K562 (cell line): ENCODE results near the gene SP2. TPM values are rescaled to one million over a fixed set of nuclear protein-coding genes. Genes with fewer than 3 reads are reported as not detected.

Experiments
- ARID2 ChIP-seq: fragments of 450-650 bp; IDR thresholded peaks from 2 replicates; pipeline ENCODE4 v1.6.1; 2017; ENCODE audit warnings: antibody characterized with exemption, mild to moderate bottlenecking
- CHD1 ChIP-seq: fragments of 200-600 bp; sonication (generic); IDR thresholded peaks from one replicate; pipeline ENCODE4 v1.6.1; 2012; ENCODE audit warnings: mild to moderate bottlenecking, moderate library complexity, low read length, inconsistent platforms
- DEAF1 ChIP-seq: fragments of 450-650 bp; formaldehyde crosslinking; IDR thresholded peaks from 2 replicates; pipeline ENCODE4 v1.4.0; 2020; ENCODE audit warnings: mild to moderate bottlenecking, moderate library complexity
- E2F5 ChIP-seq: sonication (generic); formaldehyde crosslinking; IDR thresholded peaks from 2 replicates; pipeline ENCODE4 v1.8.0; 2022; ENCODE audit warnings: mild to moderate bottlenecking, missing genetic modification reagents
- EGR1 ChIP-seq: fragments of 450-650 bp; conservative IDR thresholded peaks from 2 replicates; pipeline ENCODE4 v1.6.1; 2017; ENCODE audit warnings: mild to moderate bottlenecking
- EHMT2 ChIP-seq: fragments of 450-650 bp; IDR thresholded peaks from 2 replicates; pipeline ENCODE4 v1.6.1; 2018; ENCODE audit warnings: antibody characterized with exemption
- ELF4 ChIP-seq: fragments of 450-650 bp; formaldehyde crosslinking; IDR thresholded peaks from 2 replicates; pipeline ENCODE4 v1.4.0; 2022; ENCODE audit warnings: missing genetic modification characterization
- ETS1 ChIP-seq: conservative IDR thresholded peaks from 2 replicates; pipeline ENCODE4 v1.6.1; 2011; ENCODE audit warnings: low read depth, mild to moderate bottlenecking, low read length; ENCODE audit not compliant: control insufficient read depth
- MAFK ChIP-seq: IDR thresholded peaks from 2 replicates; pipeline ENCODE4 v1.6.1; 2011; ENCODE audit warnings: low read length, improper control_type of control experiment
- NUFIP1 ChIP-seq: fragments of 450-650 bp; IDR thresholded peaks from 2 replicates; pipeline ENCODE4 v1.6.1; 2018; ENCODE audit not compliant: partially characterized antibody
- PKNOX1 ChIP-seq: fragments of 450-650 bp; IDR thresholded peaks from 2 replicates; pipeline ENCODE4 v1.6.1; 2016
- SNIP1 ChIP-seq: fragments of 450-650 bp; IDR thresholded peaks from 2 replicates; pipeline ENCODE4 v1.7.1; 2017; ENCODE audit warnings: low read depth, mild to moderate bottlenecking
- TAL1 ChIP-seq: fragments of 450-650 bp; IDR thresholded peaks from 2 replicates; pipeline ENCODE4 v1.6.1; 2016; ENCODE audit warnings: mild to moderate bottlenecking
- XRCC5 ChIP-seq: fragments of 200-400 bp; formaldehyde crosslinking; IDR thresholded peaks from 2 replicates; pipeline ENCODE4 v1.6.1; 2017; ENCODE audit warnings: low read depth, mild to moderate bottlenecking, low read length
- ZNF316 ChIP-seq: fragments of 450-650 bp; IDR thresholded peaks from 2 replicates; pipeline ENCODE4 v1.6.1; 2016
- polyA plus RNA-seq, 8 experiments: library from polyadenylated mRNA; depleted of rRNA in 4 of 8; stranded (reverse) in 5 of 8; unstranded in 3 of 8; fragments of >200 nt; fragmentation: Nextera tagmentation in 2 of 8; fragmentation: Illumina TruSeq in 1 of 8; extraction: Ambion mirVana in 2 of 8; extraction: Trizol in 1 of 8; gene quantifications; 2 replicates each; pipeline versions ENCODE4 v1.2.1 to v1.2.3, GENCODE V29; 2011 to 2014; ENCODE audit warnings: inconsistent platforms in 1 of 8, missing spikeins in 1 of 8
- total RNA-seq, 7 experiments: library from RNA; depleted of rRNA in 6 of 7; stranded (reverse); fragments of >200 nt in 6 of 7; fragmentation: Illumina TruSeq in 2 of 7; extraction: Trizol in 2 of 7; gene quantifications; 2 replicates each; pipeline versions ENCODE4 v1.2.1 to v1.2.3, GENCODE V29; 2011 to 2021; ENCODE audit warnings: low replicate concordance in 1 of 7
- TF ChIP-seq, protein P1 (sequence below): fragments of 200-800 bp; sonication (Bioruptor generic); IDR thresholded peaks from 2 replicates; pipeline ENCODE4 v1.6.1; 2017; ENCODE audit warnings: missing genetic modification characterization, missing compliant biosample characterization
- TF ChIP-seq, protein P2 (sequence below), 2 experiments: fragments of 450-650 bp; IDR thresholded peaks; 2 replicates each; pipeline ENCODE4 v1.6.1; 2016
- TF ChIP-seq, protein P3 (sequence below): sonication (generic); formaldehyde crosslinking; IDR thresholded peaks from 2 replicates; pipeline ENCODE4 v1.8.0; 2022; ENCODE audit warnings: mild to moderate bottlenecking, low read depth, missing genetic modification reagents

Gene SP2
- total and polyA plus RNA-seq, 9 of the 15 experiments (the other 6 are each of a cell fraction or from before 2014, with no cell fraction given): 0.77 to 22.3 (median 2.3) TPM

DNA sequence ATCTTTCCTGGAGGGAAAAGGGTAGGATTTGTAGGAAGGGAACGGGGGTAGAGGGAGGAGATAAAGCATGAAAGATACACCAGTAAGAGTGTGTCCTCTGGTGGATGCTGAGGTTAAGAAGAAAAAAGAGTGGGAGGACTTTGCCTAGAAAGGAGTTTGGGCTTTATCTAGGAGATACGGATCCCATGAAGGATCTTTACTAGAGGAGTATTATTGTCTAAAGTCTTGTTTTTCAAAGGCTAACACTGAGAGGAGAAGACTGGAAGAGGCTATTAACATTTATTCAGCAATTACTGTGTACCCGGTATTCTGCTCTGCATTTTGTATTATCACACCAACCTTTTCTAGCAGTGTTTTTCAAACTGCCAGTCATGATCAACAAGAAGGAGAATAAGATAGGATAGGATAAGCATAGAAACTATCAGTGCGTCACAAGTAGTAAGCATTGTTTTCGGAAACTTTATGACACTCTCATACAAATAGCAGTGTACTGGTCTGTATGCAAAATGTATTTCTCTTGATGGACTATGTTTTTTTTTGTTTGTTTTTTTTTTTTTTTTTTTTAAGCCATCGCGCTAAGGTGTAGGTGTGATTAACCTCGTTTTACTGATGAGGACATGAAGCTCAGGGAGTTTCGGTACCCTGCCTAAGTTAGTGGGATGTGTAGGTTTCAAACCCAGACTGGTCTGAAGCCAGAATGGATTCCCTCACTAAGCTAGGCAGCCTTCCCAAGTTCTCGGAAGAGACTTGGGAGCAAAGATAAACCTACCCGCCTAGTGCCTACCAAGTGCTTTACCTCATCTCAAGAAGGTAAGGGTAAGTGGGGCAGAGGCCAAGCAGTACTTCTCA, 1.3 kb upstream of the SP2 start (continued):
- TF ChIP-seq ELF4 (0 out of 2 replicates have a peak, but pooled peaks have one; percentile 38), ETS1 (no peak), TAL1 (0 out of 2 replicates have a peak, but pooled peaks have one; percentile 2), MAFK (0 out of 2 replicates have a peak, but pooled peaks have one; percentile 16), CHD1 (peak; percentile 19), XRCC5 (no peak; the same call in 1 of the 2 replicates), NUFIP1 (no peak), DEAF1 (peak; percentile 56), ZNF316 (peak; percentile 72), ARID2 (peak; percentile 54; the same call in 1 of the 2 replicates), PKNOX1 (peak; percentile 68), SNIP1 (no peak), EHMT2 (peak; percentile 58; the same call in 1 of the 2 replicates), E2F5 (CRISPR knock-in tag) (no peak), EGR1 (peak; percentile 61; the same call in 1 of the 2 replicates)
- TF ChIP-seq, protein P1, sequence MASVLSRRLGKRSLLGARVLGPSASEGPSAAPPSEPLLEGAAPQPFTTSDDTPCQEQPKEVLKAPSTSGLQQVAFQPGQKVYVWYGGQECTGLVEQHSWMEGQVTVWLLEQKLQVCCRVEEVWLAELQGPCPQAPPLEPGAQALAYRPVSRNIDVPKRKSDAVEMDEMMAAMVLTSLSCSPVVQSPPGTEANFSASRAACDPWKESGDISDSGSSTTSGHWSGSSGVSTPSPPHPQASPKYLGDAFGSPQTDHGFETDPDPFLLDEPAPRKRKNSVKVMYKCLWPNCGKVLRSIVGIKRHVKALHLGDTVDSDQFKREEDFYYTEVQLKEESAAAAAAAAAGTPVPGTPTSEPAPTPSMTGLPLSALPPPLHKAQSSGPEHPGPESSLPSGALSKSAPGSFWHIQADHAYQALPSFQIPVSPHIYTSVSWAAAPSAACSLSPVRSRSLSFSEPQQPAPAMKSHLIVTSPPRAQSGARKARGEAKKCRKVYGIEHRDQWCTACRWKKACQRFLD (CRISPR knock-in tag): 0 out of 2 replicates have a peak, but pooled peaks have one; percentile 47
- TF ChIP-seq, protein P2, sequence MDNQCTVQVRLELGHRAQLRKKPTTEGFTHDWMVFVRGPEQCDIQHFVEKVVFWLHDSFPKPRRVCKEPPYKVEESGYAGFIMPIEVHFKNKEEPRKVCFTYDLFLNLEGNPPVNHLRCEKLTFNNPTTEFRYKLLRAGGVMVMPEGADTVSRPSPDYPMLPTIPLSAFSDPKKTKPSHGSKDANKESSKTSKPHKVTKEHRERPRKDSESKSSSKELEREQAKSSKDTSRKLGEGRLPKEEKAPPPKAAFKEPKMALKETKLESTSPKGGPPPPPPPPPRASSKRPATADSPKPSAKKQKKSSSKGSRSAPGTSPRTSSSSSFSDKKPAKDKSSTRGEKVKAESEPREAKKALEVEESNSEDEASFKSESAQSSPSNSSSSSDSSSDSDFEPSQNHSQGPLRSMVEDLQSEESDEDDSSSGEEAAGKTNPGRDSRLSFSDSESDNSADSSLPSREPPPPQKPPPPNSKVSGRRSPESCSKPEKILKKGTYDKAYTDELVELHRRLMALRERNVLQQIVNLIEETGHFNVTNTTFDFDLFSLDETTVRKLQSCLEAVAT (IDR thresholded peaks at IDR 0.05): peak in 1 of 2 experiments; percentile 43; a peak in 1 of 4 replicates
- TF ChIP-seq, protein P3, sequence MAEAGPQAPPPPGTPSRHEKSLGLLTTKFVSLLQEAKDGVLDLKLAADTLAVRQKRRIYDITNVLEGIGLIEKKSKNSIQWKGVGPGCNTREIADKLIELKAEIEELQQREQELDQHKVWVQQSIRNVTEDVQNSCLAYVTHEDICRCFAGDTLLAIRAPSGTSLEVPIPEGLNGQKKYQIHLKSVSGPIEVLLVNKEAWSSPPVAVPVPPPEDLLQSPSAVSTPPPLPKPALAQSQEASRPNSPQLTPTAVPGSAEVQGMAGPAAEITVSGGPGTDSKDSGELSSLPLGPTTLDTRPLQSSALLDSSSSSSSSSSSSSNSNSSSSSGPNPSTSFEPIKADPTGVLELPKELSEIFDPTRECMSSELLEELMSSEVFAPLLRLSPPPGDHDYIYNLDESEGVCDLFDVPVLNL (CRISPR knock-in tag): no peak
